Measurements from ENCODE around the gene ABI2. TPM values are rescaled to one million over a fixed set of nuclear protein-coding genes. Genes with fewer than 3 reads are reported as not detected.
"Not testable (repeated sequence)": the region's sequence is repeated elsewhere in the genome, so short reads cannot be mapped to it uniquely, and the experiment has no call there.

ABI2 gene
- total RNA-seq, 4 donors from 2014 or later: 6.0 to 22.1 (median 10.4) TPM

DNA sequence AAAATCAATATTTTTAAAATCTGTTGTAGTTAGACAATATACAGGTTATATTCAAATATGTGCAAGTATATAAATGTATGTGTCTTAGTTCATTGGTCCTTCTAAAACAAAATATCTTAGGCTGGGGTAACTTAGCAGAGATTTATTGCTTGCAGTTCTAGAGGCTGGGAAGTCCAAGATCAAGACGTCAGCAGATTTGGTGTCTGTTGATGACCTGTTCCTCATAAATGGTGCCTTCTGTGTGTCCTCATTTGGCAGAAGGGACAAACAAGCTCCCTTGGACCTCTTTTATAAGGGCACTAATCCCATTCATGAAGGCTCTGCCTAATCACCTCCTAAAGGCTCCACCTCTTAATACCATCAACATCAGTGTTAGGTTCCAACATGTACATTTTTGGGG is 31.3 kb downstream of the ABI2 start:
- TF ChIP-seq, protein P1, sequence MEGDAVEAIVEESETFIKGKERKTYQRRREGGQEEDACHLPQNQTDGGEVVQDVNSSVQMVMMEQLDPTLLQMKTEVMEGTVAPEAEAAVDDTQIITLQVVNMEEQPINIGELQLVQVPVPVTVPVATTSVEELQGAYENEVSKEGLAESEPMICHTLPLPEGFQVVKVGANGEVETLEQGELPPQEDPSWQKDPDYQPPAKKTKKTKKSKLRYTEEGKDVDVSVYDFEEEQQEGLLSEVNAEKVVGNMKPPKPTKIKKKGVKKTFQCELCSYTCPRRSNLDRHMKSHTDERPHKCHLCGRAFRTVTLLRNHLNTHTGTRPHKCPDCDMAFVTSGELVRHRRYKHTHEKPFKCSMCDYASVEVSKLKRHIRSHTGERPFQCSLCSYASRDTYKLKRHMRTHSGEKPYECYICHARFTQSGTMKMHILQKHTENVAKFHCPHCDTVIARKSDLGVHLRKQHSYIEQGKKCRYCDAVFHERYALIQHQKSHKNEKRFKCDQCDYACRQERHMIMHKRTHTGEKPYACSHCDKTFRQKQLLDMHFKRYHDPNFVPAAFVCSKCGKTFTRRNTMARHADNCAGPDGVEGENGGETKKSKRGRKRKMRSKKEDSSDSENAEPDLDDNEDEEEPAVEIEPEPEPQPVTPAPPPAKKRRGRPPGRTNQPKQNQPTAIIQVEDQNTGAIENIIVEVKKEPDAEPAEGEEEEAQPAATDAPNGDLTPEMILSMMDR (IDR thresholded peaks at IDR 0.05): no peak
- TF ChIP-seq POLR2A (IDR thresholded peaks at IDR 0.05): no peak
- peaks cover 0 to 13% (median 0%) of the 10 kb centered on the region in 3 donors for H3K4me1 ChIP-seq
- DNase-seq: no peak
- no peaks in the 10 kb centered on the region for H3K27me3 ChIP-seq
- intact Hi-C loops (cut with DNase I): no loop called here
- peaks cover 0 to 4% (median 0%) of the 10 kb centered on the region in 3 donors for H3K36me3 ChIP-seq
- no peak overlapping the region for H3K4me3 ChIP-seq
- WGBS, 2 donors: 95 to 100% methylated on average over 1 of the region's 1 CpG
- no peaks in the 10 kb centered on the region for H3K9me3 ChIP-seq
- H3K27ac ChIP-seq: no peak overlapping the region

DNA sequence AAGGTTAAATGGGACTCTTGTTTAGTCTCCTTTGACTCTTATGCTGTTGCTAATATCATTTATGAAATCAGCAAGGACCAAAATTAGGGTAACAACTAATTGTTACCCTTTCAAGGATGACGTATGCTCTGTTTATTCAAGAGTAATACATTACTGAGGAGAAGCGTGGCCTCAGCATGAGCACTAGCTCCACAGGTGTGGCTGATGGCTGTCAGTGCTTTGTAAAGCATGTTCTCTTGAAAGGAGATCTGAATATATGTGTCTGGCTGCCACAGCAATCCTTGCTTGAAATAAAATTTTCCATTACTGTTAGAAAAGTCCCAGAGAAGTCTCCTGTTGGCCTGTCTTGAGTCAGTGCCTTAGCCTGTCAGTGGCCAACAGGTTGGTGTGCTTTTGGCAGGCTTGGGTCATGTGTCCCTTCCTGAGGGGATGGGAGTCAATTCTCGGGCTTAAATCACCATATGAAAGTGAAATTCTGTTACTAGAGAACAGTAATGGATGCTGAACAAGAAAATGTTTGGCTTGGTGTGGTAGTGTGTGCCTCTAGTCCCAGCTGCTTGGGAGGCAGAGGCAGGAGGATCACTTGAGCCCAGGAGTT is 32.7 kb downstream of the ABI2 start:
- intact Hi-C loops (cut with DNase I): no loop called here
- 72 to 73% methylated on average over 2 to 3 of the region's 3 CpGs for WGBS, 2 donors
- no peaks in the 10 kb centered on the region for H3K27me3 ChIP-seq
- no peak for TF ChIP-seq POLR2A (IDR thresholded peaks at IDR 0.05)
- TF ChIP-seq, protein P1 (IDR thresholded peaks at IDR 0.05): no peak
- DNase-seq: no peak
- H3K4me3 ChIP-seq: no peak overlapping the region
- peaks cover 0 to 13% (median 0%) of the 10 kb centered on the region in 3 donors for H3K4me1 ChIP-seq
- peaks cover 0 to 4% (median 0%) of the 10 kb centered on the region in 3 donors for H3K36me3 ChIP-seq
- no peak overlapping the region for H3K27ac ChIP-seq
- H3K9me3 ChIP-seq: no peaks in the 10 kb centered on the region

DNA sequence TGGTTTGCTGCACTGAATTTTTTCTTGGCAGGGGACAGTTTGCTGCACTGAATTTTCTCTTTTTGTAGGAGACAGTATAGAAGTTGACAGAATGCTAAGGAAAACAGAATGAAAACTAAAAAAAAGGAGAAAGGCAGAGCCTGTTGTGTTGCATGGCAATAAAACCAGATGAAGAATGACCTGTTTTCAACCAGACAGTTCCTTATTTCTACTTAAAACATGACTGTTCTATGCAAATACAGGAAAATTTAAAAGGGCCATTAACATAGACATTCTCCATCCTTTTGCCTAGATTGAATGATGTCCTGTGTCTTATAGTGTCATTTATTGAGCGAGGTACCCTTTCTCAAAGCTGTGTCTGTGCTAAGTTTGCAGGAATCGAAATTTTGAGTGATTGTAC is 33.3 kb downstream of the ABI2 start:
- TF ChIP-seq, protein P1 (IDR thresholded peaks at IDR 0.05): no peak
- no peak for TF ChIP-seq POLR2A (IDR thresholded peaks at IDR 0.05)
- peaks cover 0 to 1% (median 0%) of the 10 kb centered on the region in 3 donors for H3K36me3 ChIP-seq
- 53 to 69% methylated on average over 2 of the region's 2 CpGs for WGBS, 2 donors

DNA sequence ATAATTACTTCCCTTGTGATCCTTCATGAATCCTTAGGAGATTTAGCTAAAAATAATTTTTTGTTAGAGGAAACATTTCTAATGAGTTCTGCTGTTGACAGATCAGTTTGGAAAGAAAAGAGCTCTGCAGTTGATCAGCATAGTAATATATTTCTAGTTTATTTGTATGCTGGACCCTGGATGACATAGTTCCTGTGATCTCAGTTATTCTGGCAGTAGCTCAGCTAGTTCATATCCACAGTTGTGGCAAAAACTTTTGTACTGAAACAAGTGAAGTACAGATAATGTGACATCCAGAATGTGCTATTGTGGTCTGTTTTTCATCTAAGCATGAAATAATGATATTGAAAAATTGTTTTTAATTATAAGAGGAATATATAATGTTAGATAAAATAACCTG is 33.7 kb downstream of the ABI2 start:
- Histone ChIP-seq H3K9me3 (no peaks in the 10 kb centered on the region), H3K27ac (no peak overlapping the region), H3K4me3 (no peak overlapping the region), H3K4me1 (peaks cover 0 to 13% (median 0%) of the 10 kb centered on the region in 3 donors), H3K36me3 (no peaks in the 10 kb centered on the region), H3K27me3 (no peaks in the 10 kb centered on the region)
- intact Hi-C loops (cut with DNase I): no loop called here
- DNase-seq: no peak
- no peak for TF ChIP-seq POLR2A (IDR thresholded peaks at IDR 0.05)
- TF ChIP-seq, protein P1 (IDR thresholded peaks at IDR 0.05): no peak

More for the DNA sequence above, 33.3 kb downstream of the ABI2 start:
- Histone ChIP-seq H3K9me3 (no peaks in the 10 kb centered on the region), H3K4me3 (no peak overlapping the region), H3K27me3 (no peaks in the 10 kb centered on the region), H3K4me1 (peaks cover 0 to 13% (median 0%) of the 10 kb centered on the region in 3 donors), H3K27ac (no peak overlapping the region)
- DNase-seq: no peak
- intact Hi-C loops (cut with DNase I): no loop called here

DNA sequence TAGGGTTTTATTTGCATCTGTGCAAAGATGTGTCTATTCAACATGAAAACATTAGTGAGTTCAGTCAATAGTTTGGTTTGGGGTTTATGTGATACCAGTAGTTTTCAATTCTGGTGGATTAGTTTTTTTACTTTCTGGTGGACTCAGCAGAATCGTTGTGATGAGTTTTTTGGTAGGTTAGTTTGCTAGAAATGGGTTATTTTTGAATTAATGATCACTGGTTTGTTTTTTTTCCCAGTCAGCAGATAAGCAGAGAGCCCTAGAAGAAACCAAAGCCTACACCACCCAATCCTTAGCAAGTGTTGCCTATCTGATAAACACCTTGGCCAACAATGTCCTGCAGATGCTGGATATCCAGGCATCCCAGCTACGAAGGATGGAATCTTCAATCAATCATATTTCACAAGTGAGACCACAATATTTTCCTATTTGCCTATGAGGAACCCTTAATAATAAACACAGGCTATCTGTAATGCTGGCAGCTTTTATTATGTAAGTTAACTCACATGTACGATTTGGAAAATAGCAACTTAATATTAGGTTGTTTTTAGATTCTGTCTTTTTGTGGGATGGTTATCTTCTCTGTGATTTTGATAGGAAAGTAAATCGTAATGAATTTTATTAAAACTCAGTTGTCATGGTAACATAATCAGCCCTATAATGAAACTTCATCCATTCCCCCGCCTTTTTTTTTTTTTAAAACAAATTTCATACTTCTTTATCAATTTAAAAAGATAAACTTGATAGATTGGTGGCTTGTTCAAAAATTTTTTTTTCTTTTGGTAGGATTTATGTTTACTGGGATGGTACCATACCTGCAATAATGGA is 38.7 kb downstream of the ABI2 start:
- 92 to 93% methylated on average over 5 of the region's 5 CpGs for WGBS, 2 donors

DNA sequence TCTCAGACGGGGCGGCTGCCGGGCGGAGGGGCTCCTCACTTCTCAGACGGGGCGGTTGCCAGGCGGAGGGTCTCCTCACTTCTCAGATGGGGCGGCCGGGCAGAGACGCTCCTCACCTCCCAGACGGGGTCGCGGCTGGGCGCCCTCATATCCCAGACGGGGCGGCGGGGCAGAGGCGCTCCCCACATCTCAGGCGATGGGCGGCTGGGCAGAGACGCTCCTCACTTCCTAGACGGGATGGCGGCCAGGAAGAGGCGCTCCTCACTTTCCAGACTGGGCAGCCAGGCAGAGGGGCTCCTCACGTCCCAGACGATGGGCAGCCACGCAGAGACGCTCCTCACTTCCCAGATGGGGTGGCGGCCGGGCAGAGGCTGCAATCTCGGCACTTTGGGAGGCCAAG is 44.5 kb downstream of the ABI2 start:
- H3K9me3 ChIP-seq; H3K27me3 ChIP-seq; intact Hi-C loops (cut with DNase I); H3K4me3 ChIP-seq; DNase-seq; H3K27ac ChIP-seq; H3K36me3 ChIP-seq; H3K4me1 ChIP-seq: not testable (repeated sequence)
- no CpG with 5 or more reads among the region's 31 CpGs for WGBS, 2 donors

More for the DNA sequence above, 38.7 kb downstream of the ABI2 start:
- no peaks in the 10 kb centered on the region for H3K27me3 ChIP-seq
- H3K27ac ChIP-seq: no peak overlapping the region
- no peaks in the 10 kb centered on the region for H3K4me1 ChIP-seq
- intact Hi-C loops (cut with DNase I): no loop called here
- DNase-seq: no peak
- no peak for TF ChIP-seq POLR2A (IDR thresholded peaks at IDR 0.05)
- TF ChIP-seq, protein P1 (IDR thresholded peaks at IDR 0.05): no peak
- no peaks in the 10 kb centered on the region for H3K36me3 ChIP-seq
- H3K4me3 ChIP-seq: no peak overlapping the region
- H3K9me3 ChIP-seq: no peaks in the 10 kb centered on the region

Measured in esophagus squamous epithelium (tissue), 5 donors.